Adrenal gland (tissue), 5 donors: ENCODE results near the gene SLC2A4.

Experiments
- CTCF ChIP-seq, 6 experiments: fragments of 450-650 bp in 4 of 6; fragments of 200-600 bp in 2 of 6; sonication (generic) in 1 of 6; IDR thresholded peaks; 1 replicate in 5 of 6; 2 replicates in 1 of 6; pipeline versions ENCODE4 v1.5.1 to v1.8.0; 2016 to 2021; ENCODE audit warnings: antibody characterized with exemption in 6 of 6, mild to moderate bottlenecking in 2 of 6, moderate library complexity in 1 of 6
- POLR2A ChIP-seq, 2 donors: fragments of 450-650 bp; IDR thresholded peaks; one replicate each; pipeline ENCODE4 v1.6.1; 2017; ENCODE audit warnings: antibody characterized with exemption in 2 of 2, mild to moderate bottlenecking in 2 of 2, moderate library complexity in 1 of 2
- donor health status: DM: no; HTN: no; CAD: no.

DNA sequence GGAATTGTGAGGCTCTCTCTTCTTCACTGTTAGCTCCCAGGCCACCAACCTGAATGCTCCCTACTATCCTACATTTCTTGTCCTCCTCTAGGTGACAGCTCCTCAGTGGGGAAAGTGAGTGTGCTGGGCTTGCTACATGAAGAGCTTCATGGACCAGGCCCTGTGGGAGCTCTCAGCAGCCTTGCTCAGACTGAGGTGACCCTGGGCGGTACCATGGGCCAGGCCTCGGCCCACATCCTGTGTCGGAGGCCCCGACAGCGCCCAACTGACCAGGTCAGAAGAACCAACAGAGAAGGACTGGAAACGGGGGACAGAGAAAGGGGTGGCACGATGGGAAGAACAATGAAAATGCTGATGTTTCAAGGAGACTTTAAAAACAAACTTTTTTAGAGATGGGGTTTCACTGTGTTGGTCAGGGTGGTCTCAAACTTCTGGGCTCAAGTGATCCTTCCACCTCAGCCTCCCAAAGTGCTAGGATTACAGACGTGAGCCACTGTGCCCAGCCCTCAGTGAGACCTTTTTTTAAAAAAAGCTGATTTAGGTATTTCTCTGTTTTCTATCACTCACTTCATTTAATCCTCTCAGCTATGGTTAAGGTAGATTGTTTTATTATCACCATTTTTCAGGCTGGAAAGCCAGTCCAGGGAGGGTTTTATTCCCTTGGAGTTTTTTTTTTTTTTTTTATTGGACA lies 24.6 kb upstream of the SLC2A4 start:
- no peak for TF ChIP-seq CTCF (IDR thresholded peaks at IDR 0.05)
- no peak for TF ChIP-seq POLR2A (IDR thresholded peaks at IDR 0.05)
